Stimulated activated CD4-positive, alpha-beta T cell treated with anti-CD3 and anti-CD28 coated beads, Interleukin-15, amount 100 ng/mL, for 48 hours (primary cell): ENCODE results near the gene HMCN2.
"Not testable (repeated sequence)": the region's sequence is repeated elsewhere in the genome, so short reads cannot be mapped to it uniquely, and the experiment has no call there.

Experiments used
- DNase-seq, 2 donors: peaks; one replicate each; pipeline ENCODE4 v3.0.0-alpha.2; 2020; ENCODE audit warnings: low read depth in 2 of 2

HMCN2 gene

DNA sequence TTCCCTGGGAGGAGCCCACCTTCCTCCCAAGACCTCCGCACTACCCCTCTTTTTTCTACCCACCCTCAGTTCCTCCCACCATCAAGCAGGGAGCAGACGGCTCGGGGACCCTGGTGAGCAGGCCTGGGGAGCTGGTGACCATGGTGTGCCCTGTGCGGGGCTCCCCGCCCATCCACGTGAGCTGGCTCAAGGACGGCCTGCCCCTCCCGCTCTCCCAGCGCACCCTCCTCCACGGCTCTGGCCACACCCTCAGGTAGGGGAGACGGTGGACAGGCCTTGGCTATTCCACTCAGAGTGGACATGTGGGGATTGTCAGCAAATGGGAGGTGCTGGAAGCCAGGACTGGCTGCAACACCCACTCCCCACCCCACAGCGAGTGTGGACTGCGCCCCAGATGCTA is 126.3 kb downstream of the HMCN2 start:
- no peak for DNase-seq

DNA sequence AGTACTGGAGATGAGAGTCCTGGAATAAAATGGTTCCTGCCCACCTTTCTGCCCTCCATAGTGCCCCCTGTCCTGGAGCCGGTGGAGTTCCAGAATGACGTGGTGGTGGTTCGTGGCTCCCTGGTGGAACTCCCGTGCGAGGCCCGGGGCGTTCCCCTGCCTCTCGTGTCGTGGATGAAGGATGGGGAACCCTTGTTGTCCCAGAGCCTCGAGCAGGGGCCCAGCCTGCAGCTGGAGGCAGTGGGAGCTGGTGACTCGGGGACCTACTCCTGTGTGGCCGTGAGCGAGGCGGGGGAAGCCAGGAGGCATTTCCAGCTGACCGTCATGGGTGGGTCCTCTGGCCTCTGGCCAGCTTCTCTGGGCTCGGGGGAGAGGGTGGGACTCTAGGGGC is 128.1 kb downstream of the HMCN2 start:
- DNase-seq = no peak

DNA sequence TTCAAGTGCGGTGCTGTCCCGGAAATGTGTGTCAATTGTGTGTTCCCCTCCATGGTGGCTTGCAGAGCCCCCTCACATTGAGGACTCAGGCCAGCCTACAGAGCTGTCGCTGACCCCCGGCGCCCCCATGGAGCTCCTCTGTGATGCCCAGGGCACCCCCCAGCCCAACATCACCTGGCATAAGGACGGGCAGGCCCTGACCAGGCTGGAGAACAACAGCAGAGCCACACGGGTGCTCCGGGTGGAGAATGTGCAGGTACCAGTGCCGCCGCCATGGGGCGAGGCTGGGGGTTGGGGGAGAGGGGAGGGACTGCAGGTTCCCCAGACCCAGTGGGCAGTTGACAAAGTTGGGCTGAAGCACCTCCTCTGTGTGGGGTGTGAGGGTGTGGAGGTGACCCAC is 128.8 kb downstream of the HMCN2 start:
- no peak for DNase-seq

DNA sequence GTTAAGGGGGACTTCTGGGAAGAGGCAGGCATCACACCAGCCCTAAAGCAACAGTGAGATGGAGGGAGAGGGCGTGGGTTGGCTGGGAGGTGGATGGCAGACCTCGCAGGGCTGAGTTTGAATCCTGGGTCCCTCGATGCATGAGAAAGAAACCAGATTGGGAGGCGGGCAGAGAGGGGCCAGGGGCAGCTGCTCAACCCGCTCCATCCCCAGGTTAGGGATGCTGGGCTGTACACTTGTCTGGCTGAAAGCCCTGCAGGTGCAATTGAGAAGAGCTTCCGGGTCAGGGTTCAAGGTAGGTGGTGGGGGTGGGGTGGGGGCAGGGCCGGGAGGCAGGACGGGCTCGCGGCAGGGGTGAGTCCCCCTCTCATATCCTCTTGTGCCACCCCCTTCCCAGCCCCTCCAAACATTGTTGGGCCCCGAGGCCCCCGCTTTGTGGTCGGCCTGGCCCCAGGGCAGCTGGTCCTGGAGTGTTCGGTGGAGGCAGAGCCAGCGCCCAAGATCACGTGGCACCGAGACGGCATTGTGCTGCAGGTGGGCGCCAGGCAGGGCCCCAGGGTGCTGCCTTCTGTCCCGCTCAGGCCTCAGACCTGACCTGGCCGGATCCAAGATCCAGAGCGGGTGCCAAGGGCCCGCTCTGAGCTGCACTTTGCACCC is 129.4 kb downstream of the HMCN2 start:
- no peak for DNase-seq

DNA sequence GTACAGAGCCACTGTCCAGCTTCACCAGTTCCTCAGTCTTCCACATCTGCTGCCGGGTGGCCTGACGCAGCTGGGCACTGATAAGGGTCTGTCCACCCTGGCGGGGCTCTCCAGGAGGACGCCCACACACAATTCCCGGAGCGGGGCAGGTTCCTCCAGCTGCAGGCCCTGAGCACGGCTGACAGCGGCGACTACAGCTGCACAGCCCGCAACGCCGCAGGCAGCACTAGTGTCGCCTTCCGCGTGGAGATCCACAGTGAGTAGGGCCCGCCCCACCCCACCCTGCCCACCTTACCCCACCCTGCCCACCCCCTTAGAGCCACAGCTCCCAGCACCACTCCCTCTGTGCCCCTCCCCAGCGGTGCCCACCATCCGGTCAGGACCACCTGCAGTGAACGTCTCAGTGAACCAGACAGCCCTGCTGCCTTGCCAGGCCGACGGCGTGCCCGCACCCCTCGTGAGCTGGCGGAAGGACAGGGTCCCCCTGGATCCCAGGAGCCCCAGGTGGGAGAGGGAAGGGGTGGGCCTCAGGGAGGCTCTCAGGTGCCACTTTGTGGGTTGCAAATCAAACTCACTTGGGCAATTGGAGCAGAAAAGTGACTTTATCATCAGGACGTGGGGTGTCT is 130.4 kb downstream of the HMCN2 start:
- no peak for DNase-seq

DNA sequence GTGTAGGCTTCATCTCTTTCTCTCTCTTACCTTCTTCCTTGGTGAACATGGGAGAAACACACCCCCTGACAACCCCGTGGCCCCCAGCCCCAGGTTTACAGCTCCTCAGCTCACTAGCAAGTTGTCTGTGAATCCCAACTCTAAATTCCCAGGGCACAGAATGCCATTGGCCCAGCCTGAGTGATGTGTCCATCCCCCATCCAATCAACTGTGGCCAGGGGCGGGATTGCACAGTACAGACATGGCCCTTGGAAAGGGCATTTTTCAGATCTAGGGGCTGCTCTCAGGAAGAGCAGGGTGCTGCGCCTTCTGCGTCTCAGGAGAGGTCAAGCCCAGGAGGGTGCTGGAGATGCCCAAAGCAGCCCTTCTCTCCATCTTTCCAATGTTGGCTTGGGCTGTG is 131.0 kb downstream of the HMCN2 start:
- DNase-seq = no peak

DNA sequence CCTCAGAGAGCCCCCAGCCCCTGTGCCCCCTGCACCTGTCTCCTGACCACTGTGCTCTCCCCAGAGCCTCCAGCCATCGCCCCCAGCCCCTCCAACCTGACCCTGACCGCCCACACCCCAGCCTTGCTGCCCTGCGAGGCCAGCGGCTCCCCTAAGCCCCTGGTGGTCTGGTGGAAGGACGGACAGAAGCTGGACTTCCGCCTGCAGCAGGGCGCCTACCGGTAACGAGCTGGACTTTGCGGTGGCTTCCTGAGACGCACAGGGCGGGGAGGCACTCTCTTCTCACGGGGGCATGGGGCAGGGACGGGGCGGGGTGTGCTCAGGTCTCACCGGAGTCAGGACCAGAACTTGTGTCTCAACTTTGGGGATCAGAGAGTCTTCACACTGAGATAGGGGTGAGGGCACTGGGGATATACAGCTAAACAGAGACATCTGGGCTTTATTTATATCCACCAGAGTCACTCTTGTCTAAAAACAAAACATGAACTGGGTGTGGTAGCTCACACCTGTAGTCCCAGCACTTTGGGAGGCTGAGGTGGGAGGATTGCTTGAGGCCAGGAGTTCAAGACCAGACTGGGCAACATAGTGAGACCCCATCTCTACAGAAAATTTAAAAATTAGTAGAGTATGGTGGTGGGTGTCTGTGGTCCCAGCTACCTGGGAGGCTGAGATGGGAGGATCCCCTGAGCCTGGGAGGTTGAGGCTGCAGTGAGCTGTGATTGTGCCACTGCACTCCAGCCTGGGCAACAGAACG is 133.1 kb downstream of the HMCN2 start:
- DNase-seq = no peak

DNA sequence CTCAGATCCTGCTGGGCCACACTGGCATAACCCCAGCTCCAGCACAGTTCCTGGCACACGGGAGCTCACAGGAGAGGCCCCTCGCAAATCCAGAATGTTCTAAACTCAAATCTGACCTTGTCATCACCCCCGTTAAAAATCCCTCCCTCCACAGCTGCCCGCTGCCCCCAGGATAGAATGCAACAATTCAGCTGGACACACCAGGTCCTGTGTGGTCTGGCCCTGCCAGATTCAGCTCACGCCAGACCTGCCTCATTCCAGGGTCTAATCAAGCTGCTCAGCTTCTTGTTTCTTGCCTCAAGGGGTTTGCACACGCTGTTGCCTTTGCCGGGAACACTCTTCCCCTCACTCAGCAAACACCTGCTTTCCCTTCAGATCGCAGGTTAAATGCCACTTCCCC is 134.2 kb downstream of the HMCN2 start:
- no peak for DNase-seq

DNA sequence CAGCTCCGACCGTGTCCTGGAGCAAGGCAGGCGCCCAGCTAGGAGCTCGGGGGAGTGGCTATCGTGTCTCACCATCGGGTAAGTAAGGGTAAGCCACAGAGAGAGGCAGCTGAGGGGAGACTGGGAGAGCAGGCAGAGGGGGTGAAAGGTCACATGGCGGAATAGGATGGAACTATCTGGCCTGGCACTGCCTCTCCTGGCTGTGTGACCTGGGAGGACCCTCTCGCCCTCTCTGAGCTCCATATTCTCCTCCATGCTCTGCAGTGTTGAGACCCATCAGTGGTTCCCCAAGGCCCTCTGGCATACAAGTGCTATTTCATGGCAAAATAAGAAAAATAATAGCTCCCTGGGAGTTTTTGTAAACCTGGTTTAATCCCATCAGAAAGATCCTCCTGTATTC is 135.3 kb downstream of the HMCN2 start:
- no peak for DNase-seq

DNA sequence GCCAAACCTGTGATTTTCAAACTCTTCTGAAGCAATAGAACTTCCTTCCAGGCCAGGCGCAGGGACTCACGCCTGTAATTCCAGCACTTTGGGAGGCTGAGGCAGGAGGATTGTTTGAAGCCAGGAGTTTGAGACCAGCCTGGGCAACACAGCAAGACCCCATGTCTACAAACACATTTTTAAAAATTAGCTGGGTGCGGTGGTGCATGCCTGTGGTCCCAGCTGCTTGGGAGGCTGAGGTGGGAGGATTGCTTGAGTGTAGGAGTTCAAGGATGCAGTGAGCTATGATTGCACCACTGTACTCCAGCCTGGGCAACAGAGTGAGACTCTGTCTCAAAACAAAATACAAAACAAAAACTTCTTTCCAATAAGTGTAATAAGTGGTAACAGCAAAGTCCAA is 136.2 kb downstream of the HMCN2 start:
- DNase-seq = not testable (repeated sequence)

DNA sequence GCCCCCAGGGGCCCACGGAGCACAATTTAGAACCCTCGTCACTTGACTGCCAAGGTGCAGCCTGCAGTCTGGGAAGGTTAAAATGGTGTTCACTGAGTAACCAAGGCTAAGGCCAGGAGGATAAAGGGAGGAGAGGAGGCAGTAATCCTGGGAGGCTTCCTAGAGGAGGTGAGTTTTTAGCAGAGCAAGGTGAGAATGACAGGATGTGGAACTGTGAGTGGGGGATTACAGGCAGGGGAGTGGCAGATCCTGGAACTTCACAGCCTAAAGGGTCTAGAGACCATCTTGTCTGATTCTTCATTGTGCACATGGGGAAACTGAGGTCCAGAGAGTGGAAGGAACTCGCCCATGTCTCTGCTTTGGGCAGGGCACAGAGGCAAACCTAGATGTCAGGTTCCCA is 136.7 kb downstream of the HMCN2 start:
- no peak for DNase-seq

DNA sequence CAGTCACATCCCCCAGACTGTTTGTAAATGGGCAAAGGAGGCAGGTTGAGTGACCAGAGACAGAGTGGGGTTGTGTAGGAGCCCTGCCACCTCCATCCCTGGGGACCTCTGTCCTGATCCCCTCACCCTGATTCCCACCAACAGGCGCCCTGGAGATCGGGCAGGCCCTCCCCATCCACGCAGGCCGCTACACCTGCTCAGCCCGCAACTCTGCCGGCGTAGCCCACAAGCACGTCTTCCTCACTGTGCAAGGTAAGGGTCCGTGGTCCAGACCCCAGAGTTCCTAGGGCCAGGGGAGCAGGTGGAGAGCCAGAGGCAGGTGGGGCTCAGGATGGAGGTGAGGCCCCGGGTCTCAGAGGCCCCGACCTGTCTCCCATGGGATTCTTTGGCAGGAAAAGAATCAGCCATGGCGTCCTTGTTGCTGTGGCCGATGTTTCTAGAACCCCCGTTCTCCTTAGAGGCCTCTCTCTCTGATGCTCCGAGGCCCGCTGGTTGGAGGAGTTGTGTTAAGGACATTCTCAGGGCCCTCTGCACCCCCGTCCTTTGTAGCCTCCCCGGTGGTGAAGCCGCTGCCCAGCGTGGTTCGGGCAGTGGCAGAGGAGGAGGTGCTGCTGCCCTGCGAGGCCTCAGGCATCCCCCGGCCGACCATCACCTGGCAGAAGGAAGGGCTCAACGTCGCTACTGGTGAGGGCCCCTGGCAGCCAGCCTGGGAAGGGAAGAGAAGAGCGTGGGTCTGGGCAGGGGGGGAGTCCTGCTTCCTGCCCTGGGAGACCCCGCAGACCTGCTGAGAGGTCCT is 137.3 kb downstream of the HMCN2 start:
- DNase-seq = no peak

DNA sequence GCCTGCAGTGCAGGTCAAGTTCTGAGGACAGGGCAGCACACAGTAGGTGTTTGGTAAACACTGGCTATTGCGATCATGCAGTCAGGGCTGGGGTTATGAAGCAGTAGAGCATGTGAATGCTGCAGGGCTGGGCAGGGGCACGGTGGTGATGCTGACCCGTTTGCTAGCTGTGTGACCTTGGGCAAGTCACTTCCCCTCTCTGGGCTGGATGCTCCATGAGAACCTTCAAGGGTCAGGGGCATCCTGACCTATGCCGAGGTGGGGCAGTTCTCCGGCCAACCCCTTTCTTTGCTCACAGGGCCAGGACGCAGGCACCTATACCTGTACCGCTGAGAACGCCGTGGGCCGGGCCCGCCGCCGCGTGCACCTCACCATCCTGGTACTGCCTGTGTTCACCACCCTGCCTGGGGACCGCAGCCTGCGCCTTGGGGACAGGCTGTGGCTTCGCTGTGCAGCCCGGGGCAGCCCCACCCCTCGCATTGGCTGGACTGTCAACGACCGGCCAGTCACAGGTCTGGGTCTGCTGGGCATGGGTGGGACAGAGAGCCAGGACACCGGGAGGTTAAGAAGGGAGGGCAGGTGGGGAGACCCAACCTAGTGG is 140.2 kb downstream of the HMCN2 start:
- no peak for DNase-seq

DNA sequence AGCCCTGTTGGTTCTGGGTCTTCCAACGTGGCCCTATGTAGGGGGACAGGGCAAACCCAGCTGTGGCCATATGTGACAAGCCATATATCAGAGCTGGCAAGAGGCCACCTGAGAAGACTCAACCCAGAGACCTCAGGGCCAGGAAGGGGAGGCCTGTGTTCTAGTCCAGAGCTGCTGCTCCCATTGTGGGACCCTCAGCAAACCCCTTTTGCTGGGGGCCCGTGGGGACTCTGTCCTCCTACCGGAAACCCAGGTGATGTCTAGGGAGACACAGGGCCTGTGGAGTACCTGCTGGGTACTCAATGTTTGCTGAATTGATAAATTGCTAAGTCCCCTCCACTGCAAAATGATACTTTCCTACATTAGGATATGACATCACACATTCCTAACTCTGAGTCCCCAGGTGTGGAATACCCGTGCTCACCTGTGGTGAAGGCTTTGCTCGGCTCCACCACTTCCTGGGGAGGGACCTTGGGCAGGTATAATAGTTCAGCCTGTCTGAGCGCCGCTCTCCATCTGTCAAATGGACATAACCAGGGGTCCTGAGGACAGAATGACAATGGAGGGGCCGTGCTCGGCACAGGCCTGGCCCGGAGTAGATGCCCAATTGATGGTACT is 140.8 kb downstream of the HMCN2 start:
- no peak for DNase-seq

DNA sequence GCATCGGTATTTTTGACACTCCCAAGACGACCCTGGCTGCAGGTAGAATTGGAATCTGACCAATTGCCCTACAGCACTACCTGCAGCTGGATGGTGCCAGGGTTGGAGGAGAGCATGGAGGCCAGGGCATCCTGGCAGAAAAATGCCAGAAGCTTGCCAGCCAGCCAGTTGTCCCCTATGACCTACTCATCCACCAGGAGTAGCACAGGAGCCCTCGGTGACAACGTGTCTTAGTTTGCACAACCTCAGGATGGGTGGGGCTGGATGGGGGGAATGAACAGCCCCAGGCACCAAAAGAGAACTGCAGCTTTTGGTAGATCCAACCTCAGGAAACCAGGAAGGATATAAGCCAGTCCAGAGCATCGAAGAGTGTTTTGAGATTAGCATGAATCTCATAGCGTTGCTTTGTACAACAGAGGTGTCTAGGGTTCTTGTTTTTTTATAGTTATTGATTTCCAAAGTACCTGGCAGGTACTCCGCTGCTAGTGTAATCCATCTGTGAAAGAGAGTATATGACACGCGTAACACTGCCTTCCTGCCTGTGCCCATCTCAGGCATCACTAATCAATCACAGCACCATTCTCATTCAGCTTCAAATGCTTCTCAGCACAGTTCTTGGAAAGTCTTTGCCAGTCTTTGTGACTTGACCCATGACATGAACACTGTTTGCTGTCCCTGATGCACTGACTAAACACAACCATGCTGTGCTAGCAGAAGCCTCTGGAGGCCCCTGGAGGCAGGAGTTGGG is 142.5 kb downstream of the HMCN2 start:
- DNase-seq = no peak

DNA sequence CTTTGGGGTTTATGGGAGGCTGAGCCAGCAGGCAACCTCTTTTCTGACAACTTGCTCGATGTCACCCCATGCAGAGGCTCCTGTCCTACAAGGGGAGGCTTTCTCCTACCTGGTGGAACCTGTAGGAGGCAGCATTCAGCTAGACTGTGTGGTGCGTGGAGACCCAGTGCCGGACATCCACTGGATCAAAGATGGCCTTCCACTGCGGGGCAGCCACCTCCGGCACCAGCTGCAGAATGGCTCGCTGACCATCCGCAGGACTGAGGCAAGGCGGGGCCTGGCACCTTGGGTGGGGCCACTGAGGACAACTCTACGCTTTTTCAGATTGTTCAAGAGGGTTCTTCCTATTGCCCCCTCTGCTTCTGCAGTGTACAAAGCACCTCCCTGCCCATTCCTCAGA is 143.1 kb downstream of the HMCN2 start:
- no peak for DNase-seq

DNA sequence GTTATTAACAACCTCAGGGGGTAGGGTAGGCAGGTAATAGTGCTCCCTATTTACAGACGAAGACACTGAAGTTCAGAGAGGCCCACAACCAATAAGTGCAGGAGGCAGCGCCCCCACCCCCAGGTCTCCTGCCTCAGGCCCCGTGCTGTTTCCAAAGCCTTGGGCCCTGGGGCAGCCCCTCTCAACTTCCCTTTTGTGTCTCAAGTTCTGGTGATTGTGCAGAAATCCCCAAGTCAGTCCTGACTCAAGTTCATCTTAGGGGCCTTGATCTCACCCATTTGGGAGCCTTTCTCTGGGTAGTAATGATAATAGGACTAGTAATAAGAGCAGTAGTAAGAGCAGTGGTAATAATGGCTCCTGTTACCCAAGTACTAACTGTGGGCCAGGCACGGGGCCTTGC is 143.7 kb downstream of the HMCN2 start:
- DNase-seq = no peak

DNA sequence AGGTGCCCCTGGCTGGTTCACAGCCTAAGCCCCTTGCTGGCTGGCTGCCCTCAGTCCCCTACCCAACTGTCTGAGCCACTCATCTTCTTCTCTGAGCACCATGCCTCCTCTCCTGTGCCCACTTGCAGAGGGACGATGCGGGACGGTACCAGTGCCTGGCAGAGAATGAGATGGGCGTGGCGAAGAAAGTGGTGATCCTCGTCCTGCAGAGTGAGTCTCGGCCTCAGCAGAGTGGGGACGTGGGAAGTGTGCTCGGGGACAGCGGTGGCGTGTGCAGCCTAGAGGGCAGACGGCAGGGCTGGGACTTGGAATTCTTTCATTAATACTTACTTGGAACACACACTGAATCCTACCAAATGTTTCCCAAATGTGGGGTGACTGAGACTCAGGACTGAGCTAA is 144.9 kb downstream of the HMCN2 start:
- DNase-seq = no peak

DNA sequence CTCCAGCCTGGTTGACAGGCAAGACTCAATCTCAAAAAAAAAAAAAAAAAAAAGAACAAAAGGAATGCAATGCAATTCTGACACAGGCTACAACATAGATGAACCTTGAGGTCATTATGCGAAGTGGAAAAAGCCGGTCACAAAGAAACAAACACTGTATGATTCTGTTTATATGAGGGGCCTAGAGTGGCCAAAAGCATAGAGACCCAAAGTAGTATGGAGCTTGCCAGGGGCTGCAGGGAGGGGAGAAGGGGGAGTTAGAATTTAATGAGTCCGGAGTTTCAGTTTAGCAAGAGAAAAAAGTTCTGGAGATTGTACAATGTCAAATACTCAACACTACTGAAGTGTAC is 146.0 kb downstream of the HMCN2 start:
- no peak for DNase-seq

DNA sequence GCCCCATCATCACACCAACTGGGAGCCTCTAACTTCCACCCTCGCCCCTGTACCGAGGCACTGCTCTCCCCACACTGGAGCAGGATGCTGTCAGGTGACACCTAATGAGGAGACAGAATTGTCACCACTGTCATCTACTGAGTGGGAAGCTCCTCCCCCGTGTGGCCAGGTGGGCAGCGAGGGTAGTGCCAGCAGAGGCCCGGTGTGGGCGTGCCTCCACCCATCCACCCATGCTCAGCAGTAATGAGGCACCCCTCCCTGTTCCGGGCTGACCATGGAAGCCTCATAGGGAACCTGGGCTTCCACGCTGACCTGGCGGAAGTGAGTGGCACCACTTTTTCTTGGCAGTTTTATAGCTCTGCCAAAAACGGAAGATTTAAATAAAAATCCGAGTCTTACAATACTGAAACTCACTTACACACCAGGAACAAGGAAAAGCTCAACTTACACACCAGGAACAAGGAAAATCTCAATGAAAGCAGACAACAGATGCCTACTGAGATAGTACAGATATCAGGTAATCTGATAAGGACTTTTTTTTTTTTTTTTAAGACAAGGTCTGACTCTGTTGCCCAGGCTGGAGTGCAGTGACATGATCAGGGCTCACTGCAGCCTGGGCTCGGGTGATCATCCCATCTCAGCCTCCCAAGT is 148.6 kb downstream of the HMCN2 start:
- no peak for DNase-seq
